HG02642 (cell line): ENCODE results near the gene DOLPP1.
"Not testable (repeated sequence)": the region's sequence is repeated elsewhere in the genome, so short reads cannot be mapped to it uniquely, and the experiment has no call there.

Experiments
- ATAC-seq: cut with Tn5 transposase; IDR thresholded peaks from one replicate; pipeline ENCODE4 v1.9.1; 2021; ENCODE audit warnings: mild to moderate bottlenecking; ENCODE audit not compliant: unreplicated experiment, poor library complexity

Gene DOLPP1

DNA sequence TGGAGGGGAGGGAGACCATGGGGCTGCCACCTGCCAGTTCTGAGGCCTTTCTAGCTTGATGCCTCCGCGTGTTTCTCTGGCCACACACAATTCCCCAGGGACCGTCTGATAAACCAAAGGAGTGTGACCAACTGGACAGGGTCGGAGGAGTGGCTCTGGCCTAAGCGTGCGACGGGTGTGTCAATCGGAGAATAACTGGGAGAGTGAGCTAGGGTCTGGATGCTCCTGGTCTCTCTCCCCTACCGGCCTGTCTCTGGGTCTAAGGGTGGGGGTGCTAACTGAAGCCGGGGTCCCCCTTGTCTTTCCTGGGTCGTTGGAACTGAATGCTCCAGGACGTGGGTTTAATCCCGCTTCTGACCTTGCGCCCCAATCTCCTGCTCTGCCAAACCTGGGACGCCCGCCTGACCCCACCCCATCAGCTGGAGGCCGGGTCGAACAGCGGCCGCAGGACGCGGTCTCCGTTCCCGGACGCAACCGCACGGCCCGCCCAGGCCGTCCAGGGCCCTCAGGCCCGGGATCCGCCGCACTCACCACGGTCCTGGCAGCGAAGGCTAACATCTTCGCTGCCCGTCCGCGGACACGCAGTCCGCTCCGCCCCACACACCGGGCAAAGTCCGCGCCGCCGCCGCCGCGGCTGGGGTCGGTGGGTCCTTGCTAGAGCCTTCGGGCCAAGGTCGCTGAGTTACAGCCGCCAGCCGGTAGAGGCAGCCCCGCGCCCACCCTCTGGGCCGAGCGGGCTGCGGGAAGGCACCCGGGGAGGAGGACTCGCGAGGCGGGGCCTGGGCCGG is 29.2 kb downstream of the DOLPP1 start:
- ATAC-seq, result peak; percentile 5

GRCh38 chr9:129110740-129111527 is 30.0 kb downstream of the DOLPP1 start, which contains the start of the genes CRAT and PTPA:
CRAT (minus strand) TSS chr9:129110793; CDS start chr9:129110509, 284 bp downstream.
PTPA (plus strand) TSS chr9:129111415; CDS start chr9:129111601, 186 bp downstream.
- ATAC-seq, result peak; percentile 80

- peak; percentile 1 for ATAC-seq
These were observed 30.7 kb downstream of the DOLPP1 start for GRCh38 chr9:129111528-129112151.

DNA sequence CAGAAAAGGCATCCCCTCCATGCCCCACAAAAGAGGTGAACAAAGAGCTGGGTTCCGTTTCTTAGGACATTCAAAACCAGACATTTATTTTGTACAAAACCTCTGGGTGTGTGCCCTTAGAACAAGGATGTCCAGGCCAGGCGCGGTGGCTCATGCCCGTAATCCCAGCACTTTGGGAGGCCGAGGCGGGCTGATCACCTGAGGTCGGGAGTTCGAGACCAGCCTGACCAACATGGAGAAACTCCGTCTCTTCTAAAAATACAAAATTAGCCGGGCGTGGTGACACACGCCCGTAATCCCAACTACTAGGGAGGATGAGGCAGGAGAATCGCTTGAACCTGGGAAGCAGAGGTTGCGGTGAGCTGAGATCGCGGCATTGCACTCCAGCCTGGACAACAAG is 31.6 kb downstream of the DOLPP1 start:
- not testable (repeated sequence) for ATAC-seq

DNA sequence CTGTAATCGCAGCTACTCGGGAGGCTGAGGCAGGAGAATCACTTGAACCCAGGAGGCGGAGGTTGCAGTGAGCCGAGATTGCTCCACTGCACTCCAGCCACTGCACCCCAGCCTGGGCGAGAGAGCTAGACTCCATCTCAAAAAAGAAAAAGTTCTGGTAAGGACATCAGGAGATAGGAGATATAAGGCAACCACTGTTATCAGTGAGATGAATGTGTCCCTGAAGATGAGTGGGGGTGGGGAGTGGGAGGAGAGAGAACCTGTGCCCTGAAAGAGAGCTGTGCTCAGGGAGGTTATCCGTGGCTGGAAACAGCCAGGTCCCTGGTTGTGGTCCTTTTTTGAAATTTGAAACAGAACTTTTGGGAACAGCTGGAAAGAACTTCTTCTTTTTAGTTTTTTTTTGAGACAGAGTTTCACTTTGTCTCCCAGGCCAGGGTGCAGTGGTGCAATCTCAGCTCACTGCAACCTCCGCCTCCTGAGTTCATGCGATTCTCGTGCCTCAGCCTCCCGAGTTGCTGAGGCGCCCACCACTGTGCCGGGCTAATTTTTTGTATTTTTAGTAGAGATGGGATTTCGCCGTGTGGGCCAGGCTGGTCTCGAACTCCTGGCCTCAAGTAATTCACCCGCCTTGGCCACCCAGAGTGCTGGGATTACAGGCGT is 32.9 kb downstream of the DOLPP1 start:
- ATAC-seq, result no peak

DNA sequence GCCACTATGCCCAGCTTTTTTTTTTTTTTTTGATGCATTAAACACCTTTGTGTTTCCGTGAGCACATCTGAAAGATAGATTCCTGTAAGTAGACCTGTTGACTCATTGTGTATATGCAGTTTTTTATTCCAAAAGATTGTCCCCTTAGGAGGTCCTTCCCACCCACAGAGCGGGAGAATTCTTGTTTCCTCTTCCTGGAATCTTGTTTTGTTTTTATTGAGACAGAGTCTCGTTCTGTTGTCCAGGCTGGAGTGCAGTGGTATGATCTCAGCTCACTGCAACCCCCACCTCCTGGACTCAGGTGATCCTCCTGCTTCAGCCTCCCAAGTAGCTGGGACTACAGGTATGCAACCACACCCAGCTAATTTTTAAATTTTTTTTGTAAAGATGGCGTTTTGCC is 37.9 kb downstream of the DOLPP1 start:
- ATAC-seq, result no peak

DNA sequence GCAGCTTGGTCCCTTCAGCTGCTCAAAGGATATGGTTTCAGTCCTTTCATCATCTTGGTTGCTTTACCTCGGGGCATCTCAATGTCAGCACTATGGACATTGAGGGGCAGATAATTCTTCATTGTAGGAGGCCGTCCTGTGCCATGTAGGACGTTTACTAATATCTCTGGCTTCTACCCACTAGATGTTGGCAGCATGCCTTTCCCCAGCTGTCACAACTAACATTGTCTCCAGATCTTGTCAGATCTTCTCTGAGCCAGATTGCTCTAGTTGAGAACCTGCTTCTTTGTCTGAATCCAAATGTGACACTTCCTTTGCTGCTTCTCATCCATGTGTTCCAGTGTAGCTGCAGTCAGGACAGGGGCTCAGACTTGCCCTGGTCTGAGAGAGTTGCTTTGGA is 40.6 kb downstream of the DOLPP1 start:
- no peak for ATAC-seq

GRCh38 chr9:129122133-129122532 is 41.2 kb downstream of the DOLPP1 start:
- no peak for ATAC-seq

DNA sequence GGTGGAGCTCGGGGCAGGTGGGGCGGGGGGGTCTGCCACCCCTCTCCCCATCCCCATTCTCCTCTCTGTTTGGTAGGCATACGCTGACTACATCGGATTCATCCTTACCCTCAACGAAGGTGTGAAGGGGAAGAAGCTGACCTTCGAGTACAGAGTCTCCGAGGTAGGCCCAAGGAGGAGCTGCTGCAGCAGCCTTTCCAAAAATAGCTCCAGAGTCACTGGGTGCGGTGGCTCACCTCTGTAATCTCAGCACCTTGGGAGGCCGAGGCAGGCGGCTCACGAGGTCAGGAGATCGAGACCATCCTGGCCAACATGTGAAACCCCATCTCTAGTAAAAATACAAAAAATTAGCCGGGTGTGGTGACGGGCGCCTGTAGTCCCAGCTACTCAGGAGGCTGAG is 42.1 kb downstream of the DOLPP1 start:
- not testable (repeated sequence) for ATAC-seq

GRCh38 chr9:129124506-129125069 is 43.7 kb downstream of the DOLPP1 start:
- no peak for ATAC-seq

- no peak for ATAC-seq
These were observed 44.6 kb downstream of the DOLPP1 start for GRCh38 chr9:129125478-129125877.

GRCh38 chr9:129126749-129127618 is 46.1 kb downstream of the DOLPP1 start:
- ATAC-seq, result no peak

DNA sequence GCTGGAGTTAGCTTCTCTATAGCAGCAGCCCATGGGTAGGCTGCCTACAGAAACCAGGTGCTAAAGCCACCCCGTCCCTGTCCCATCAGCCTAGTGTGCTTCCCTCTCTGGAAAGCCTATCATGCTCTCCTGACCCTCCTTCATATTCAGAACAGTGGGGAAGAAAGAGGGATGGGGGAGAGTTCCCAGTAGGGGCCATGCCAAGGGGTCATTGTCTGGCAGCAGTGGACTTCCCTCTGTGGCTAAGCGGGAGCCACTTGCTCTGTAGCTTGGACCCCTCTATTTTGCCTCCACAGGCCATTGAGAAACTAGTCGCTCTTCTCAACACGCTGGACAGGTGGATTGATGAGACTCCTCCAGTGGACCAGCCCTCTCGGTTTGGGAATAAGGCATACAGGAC is 47.8 kb downstream of the DOLPP1 start:
- no peak for ATAC-seq

GRCh38 chr9:129130271-129130670 is 49.4 kb downstream of the DOLPP1 start:
- ATAC-seq, result not testable (repeated sequence)

DNA sequence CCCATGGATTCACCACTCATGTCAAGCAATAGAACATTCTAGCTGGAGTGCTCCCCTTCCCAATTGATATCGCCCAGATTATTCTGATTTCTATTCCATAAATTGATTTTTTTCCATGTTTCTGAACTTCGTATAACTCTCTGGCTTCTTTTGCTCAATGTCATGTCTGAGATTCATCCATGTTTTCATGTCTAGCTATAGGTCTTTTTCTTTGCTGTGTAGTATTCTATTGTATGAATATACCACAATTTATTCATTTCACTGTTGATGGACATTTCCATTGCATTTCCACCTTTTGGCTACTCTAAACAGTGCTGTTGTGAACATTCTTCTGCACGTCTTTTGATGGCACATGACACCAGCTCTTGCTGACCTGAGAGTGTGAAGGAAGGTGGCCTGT is 49.9 kb downstream of the DOLPP1 start:
- ATAC-seq, result no peak

DNA sequence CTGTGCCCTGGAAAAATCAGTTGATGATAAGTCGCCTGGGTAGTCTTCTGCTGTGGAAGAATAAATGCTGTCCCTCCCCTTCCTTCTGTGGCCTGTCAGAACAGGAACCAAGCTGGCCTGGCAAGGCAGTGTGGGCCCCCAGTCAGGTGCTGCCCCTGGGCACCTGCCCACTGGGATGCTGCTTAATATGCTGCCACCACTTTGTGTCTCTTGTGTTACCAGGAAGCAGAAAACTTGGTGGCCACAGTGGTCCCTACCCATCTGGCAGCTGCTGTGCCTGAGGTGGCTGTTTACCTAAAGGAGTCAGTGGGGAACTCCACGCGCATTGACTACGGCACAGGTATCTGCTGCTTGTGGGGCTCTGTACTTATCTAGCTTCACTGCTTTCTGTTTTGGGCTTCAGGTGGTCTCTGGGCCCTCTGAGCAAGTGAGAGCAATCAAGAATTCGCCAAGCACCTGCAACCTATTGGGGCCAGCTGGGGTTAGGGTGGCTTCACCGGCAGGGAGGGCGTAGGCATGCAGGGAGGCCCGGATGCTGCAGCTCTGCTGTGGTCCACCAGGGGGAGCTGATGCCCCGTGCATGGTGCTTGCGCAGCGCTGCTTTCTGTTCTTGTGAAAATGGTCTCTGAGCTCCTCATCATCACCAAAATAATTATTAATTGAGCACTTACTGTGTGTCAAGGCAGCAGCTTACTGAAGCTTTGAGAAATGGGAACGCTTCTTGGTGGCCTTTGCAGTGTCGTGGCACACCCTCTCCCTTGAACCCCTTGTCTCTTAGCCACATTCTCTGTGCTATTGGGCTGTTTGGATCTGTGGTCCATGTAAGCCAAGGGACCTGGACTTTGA is 50.6 kb downstream of the DOLPP1 start:
- ATAC-seq, result peak; percentile 68

DNA sequence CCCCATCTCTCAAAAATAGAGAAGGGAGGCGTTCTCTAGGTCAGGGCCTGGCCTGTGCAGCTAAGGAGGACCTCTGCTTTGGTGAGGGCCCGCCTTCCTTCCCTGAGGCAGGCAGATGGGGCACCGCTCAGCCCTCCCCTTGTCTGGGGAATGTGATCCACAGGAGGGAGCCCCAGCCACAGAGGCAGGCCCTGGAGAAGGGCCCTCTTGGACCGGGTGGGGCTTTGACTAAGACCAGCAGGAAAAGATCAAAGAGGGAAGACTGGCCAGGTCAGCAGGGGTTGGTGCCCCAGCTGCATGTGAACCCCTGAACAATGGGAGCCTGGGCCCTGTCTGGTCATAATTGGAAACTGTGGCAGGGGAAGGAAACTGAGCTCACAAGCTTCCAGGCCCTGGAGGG is 52.2 kb downstream of the DOLPP1 start:
- no peak for ATAC-seq

GRCh38 chr9:129135476-129135875 is 54.6 kb downstream of the DOLPP1 start:
- ATAC-seq, result no peak
